Esophagus squamous epithelium (tissue), 4 donors: ENCODE measurements around the gene PECR.

Experiments used
- POLR2A ChIP-seq, 4 donors: fragments of 450-650 bp; IDR thresholded peaks; one replicate each; pipeline ENCODE4 v1.6.1; 2017; ENCODE audit warnings: antibody characterized with exemption in 4 of 4, mild to moderate bottlenecking in 4 of 4, moderate library complexity in 3 of 4
- TF ChIP-seq, protein P1 (sequence below), 6 experiments: fragments of 450-650 bp in 4 of 6; fragments of 200-600 bp in 2 of 6; sonication (generic) in 2 of 6; IDR thresholded peaks; one replicate each; pipeline ENCODE4 v1.5.1; 2016 to 2019; ENCODE audit warnings: antibody characterized with exemption in 6 of 6, mild to moderate bottlenecking in 4 of 6, moderate library complexity in 4 of 6

DNA sequence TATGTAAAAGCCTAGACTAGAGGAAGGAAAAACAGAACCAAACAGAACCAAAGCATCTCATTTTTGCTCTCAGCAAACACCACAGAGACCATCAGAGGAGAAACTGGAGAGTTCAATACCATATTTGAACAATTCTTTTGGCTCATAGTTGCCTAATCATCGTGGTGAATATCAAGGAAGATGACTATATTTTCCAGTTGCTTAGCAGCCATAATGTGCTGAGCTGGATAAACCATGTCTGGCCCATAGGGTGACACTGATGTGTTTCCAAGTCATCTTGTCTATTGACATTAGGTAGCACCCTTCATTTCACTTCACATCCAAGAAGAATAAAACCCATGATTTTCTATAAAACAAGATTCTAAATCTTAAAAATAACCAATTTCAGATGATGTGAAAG lies 21.6 kb upstream of the PECR start:
- TF ChIP-seq, protein P1, sequence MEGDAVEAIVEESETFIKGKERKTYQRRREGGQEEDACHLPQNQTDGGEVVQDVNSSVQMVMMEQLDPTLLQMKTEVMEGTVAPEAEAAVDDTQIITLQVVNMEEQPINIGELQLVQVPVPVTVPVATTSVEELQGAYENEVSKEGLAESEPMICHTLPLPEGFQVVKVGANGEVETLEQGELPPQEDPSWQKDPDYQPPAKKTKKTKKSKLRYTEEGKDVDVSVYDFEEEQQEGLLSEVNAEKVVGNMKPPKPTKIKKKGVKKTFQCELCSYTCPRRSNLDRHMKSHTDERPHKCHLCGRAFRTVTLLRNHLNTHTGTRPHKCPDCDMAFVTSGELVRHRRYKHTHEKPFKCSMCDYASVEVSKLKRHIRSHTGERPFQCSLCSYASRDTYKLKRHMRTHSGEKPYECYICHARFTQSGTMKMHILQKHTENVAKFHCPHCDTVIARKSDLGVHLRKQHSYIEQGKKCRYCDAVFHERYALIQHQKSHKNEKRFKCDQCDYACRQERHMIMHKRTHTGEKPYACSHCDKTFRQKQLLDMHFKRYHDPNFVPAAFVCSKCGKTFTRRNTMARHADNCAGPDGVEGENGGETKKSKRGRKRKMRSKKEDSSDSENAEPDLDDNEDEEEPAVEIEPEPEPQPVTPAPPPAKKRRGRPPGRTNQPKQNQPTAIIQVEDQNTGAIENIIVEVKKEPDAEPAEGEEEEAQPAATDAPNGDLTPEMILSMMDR (IDR thresholded peaks at IDR 0.05): no peak
- no peak for TF ChIP-seq POLR2A (IDR thresholded peaks at IDR 0.05)
